Measurements from ENCODE around the gene OR4K5. TPM values are rescaled to one million over a fixed set of nuclear protein-coding genes. Genes with fewer than 3 reads are reported as not detected.

Gene OR4K5, protein sequence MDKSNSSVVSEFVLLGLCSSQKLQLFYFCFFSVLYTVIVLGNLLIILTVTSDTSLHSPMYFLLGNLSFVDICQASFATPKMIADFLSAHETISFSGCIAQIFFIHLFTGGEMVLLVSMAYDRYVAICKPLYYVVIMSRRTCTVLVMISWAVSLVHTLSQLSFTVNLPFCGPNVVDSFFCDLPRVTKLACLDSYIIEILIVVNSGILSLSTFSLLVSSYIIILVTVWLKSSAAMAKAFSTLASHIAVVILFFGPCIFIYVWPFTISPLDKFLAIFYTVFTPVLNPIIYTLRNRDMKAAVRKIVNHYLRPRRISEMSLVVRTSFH
- total RNA-seq (not detected), polyA plus RNA-seq (not detected)
- long read RNA-seq, donor 1: 0 reads
- long read RNA-seq, donor 2: 0 reads
- long read RNA-seq, donor 3: 0 reads
- long read RNA-seq, donor 4: 0 reads

DNA sequence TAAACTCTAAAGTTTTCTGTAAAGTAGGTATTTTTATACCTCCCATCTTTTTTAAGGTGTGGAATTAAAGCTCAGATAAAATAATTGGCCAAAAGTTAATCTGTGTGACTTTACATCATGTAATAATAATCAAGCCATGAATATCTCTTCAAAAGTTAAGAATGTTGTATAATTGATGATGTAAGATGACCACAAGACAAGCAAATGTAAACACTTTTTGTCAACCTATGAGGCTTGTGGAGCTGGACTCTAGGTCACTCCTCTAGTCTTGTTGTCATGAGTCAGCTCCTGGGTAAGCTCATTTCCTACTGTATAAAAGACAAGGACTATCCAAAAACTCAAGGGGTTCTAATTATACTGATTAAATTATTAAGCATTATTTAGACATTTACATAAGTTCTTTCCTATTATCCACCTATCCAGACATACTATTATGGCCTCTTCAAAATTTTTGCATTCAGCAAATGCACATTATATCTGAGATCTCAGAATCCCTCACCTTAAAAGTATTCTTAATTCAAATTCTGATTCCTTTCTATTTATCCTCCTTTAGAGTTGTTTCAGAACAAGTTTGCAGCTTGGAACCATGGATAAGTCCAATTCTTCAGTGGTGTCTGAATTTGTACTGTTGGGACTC is at the start of gene OR4K5:
Gene OR4K5, plus strand, starts transcription at position 587 of the 637 bp plus-strand sequence. Its CDS starts 0 bp downstream, at position 587.
- Histone ChIP-seq H3K4me3 (ENCODE audit: low read length) (no peak within 1 kb of the TSS), H3K27ac (ENCODE audit: low read length) (no peak within 1 kb of the TSS), H3K27me3 (ENCODE audit: control insufficient read depth, insufficient read depth) (no peaks in the 10 kb centered on the region), H3K4me1 (ENCODE audit: control insufficient read depth, insufficient read depth, low read length) (no peaks in the 10 kb centered on the region), H3K9me3 (ENCODE audit: control insufficient read depth, low read length) (no peaks in the 10 kb centered on the region)
- intact Hi-C loops (cut with DNase I): no loop called here
- DNase-seq (no peak), ATAC-seq (no peak)

DNA sequence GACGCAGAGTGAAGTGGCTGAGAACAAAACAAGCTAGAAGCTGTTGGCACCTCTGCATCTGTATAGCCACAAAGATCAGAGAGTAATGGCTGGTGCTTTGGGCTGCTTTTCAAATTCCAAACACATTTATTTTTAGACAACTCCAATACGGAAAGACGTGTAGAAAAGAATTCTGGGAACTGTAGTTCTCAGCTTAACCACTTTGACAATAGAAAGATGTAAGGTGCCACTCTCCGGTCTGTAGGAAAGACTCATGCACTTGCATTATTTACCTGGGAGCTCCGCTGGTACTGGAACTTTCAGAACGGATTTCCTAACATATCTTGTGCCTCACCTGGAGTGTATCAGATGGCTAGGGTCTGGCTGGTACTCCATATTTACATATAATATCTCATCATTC is 47.2 kb upstream of the OR4K5 start:
- no peaks in the 10 kb centered on the region for H3K27me3 ChIP-seq (ENCODE audit: control insufficient read depth, insufficient read depth)
- no peak overlapping the region for H3K27ac ChIP-seq (ENCODE audit: low read length)
- intact Hi-C loops (cut with DNase I): no loop called here
- DNase-seq: no peak
- no peak overlapping the region for H3K4me3 ChIP-seq (ENCODE audit: low read length)
- no peaks in the 10 kb centered on the region for H3K4me1 ChIP-seq (ENCODE audit: control insufficient read depth, insufficient read depth, low read length)
- WGBS: 22% methylated on average over 6 of the region's 6 CpGs
- no peak for ATAC-seq
- H3K9me3 ChIP-seq (ENCODE audit: control insufficient read depth, low read length): no peaks in the 10 kb centered on the region

DNA sequence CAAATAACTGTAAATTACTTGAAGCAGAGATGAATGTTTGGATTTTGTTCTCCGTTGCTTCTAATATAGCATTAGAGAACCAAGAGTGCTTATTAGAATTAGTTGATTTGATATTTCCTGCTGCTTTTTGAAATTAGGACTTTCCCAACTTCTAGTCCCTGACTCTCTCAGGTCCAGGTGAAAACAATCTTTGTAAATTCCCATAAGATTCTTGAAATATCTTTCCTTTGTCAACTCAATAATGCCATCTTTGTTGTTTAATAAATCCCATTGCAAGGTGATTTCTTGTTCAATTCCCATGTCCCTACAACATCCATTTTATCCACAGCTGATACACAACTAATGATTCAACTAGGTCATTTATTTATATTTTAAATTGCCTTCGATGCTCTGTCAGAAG is 45.6 kb upstream of the OR4K5 start, which contains the start of gene OR4K2:
Gene OR4K2, plus strand, starts transcription at position 301 of the 400 bp plus-strand sequence. CDS start 1,126 bp downstream, outside the sequence.
- ATAC-seq: no peak
- Histone ChIP-seq H3K9me3 (ENCODE audit: control insufficient read depth, low read length) (no peaks in the 10 kb centered on the region), H3K4me3 (ENCODE audit: low read length) (no peak within 1 kb of the TSS), H3K27me3 (ENCODE audit: control insufficient read depth, insufficient read depth) (no peaks in the 10 kb centered on the region), H3K27ac (ENCODE audit: low read length) (no peak within 1 kb of the TSS), H3K4me1 (ENCODE audit: control insufficient read depth, insufficient read depth, low read length) (no peaks in the 10 kb centered on the region)
- intact Hi-C loops (cut with DNase I): no loop called here
- DNase-seq: no peak
- 52% methylated on average over 2 of the region's 2 CpGs for WGBS

DNA sequence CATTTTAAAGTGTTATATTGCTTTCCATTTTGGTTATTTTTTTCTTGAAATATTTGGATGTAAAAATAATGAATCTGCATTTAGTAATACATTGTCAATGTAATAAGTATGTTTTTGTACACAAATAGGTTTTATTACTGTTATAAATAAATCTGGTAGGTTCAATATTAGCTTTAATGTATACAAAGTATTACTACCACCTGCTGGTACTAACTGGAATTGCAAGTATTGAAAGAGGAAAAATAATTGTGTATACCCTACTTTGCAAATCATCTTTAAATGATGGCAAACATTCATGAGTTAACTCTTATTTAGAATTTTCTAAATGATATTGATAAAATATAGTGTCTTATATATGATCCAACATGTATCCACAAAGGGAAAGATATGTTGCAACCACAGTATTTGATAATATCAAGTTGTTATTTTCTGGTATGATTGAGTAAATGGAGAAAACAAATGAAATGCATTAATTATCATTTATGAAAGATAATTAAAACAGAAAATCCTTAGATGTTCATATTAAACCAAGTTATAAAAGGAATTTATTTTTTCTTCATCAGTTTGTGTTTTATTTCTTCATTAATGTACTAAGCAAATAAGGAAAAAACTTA is 42.3 kb upstream of the OR4K5 start:
- Histone ChIP-seq H3K9me3 (ENCODE audit: control insufficient read depth, low read length) (no peaks in the 10 kb centered on the region), H3K27me3 (ENCODE audit: control insufficient read depth, insufficient read depth) (no peaks in the 10 kb centered on the region), H3K4me3 (ENCODE audit: low read length) (no peak overlapping the region), H3K27ac (ENCODE audit: low read length) (no peak overlapping the region), H3K4me1 (ENCODE audit: control insufficient read depth, insufficient read depth, low read length) (no peaks in the 10 kb centered on the region)
- DNase-seq: no peak
- ATAC-seq: no peak
- intact Hi-C loops (cut with DNase I): no loop called here

DNA sequence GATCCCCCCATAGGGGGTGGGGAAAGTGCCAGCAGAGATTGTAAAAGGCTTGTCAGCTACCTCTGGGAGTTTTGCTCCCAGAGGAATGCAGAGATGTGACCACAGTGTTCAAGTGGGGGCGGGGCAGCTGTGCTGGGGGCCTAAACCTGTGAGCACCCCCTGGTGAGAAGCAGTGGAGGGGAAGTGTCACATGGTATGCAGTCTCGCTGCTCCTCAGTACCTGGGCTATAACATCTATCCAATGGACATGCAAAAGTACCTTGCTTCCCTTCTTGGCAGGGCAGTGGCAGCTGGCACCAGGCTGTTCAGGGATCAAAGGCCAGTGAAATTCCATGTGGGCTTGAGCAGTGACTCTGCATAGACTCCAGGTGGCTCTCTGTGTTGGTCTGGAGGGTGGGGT is 25.1 kb upstream of the OR4K5 start:
- DNase-seq: no peak
- 42% methylated on average over 2 of the region's 2 CpGs for WGBS
- peaks cover 4% of the 10 kb centered on the region for H3K9me3 ChIP-seq (ENCODE audit: control insufficient read depth, low read length)

DNA sequence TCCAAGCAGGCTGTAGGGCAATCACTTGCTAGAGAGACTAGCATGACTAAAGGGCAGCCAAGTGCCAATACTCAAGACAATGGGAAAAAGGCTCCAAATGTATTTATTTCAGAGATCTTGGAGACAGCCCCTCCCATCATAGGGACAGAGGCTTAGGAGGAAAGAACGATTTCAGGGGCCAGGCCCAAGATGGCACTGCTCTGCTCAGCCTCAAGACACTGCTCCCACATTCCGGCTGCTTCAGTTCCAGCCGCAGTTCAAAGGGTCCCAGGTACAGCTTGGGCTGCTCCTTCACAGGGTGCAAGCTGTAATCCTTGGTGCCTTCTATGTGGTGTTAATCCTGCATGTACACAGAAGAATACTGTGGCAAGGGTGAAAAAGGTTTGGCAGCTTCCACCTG is 19.4 kb upstream of the OR4K5 start:
- DNase-seq: no peak
- Histone ChIP-seq H3K4me1 (ENCODE audit: control insufficient read depth, insufficient read depth, low read length) (no peaks in the 10 kb centered on the region), H3K27ac (ENCODE audit: low read length) (no peak overlapping the region), H3K4me3 (ENCODE audit: low read length) (no peak overlapping the region), H3K9me3 (ENCODE audit: control insufficient read depth, low read length) (peaks cover 2% of the 10 kb centered on the region), H3K27me3 (ENCODE audit: control insufficient read depth, insufficient read depth) (no peaks in the 10 kb centered on the region)
- 64% methylated on average over 3 of the region's 3 CpGs for WGBS
- intact Hi-C loops (cut with DNase I): no loop called here
- no peak for ATAC-seq

More for the DNA sequence above, 25.1 kb upstream of the OR4K5 start:
- ATAC-seq: peak in 1 of 2 donors; percentile 36
- intact Hi-C loops (cut with DNase I): no loop called here
- H3K4me1 ChIP-seq (ENCODE audit: control insufficient read depth, insufficient read depth, low read length): no peaks in the 10 kb centered on the region
- no peak overlapping the region for H3K27ac ChIP-seq (ENCODE audit: low read length)
- H3K4me3 ChIP-seq (ENCODE audit: low read length): no peak overlapping the region
- H3K27me3 ChIP-seq (ENCODE audit: control insufficient read depth, insufficient read depth): no peaks in the 10 kb centered on the region

DNA sequence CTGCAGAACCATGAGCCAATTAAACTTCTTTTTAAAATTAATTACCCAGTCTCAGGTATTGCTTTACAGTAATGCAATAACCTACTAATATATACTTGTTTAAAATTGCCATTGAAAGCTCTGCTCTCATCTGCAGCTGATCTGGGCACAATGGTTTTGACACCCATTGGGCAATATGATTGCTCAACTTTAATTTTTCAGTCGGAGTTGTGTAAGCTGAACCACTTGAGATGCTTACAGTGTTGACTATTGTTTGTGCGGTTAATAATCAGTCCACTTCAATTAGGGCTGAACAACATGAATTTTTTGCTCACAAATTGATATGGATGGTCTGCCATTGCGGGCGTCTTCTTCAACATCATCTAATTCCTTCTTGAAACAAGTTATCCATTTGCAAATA is 18.0 kb upstream of the OR4K5 start:
- Histone ChIP-seq H3K27ac (ENCODE audit: low read length) (no peak overlapping the region), H3K9me3 (ENCODE audit: control insufficient read depth, low read length) (peaks cover 2% of the 10 kb centered on the region), H3K4me1 (ENCODE audit: control insufficient read depth, insufficient read depth, low read length) (no peaks in the 10 kb centered on the region), H3K27me3 (ENCODE audit: control insufficient read depth, insufficient read depth) (no peaks in the 10 kb centered on the region), H3K4me3 (ENCODE audit: low read length) (no peak overlapping the region)
- intact Hi-C loops (cut with DNase I): no loop called here
- DNase-seq: no peak
- no peak for ATAC-seq
- WGBS: 80% methylated on average over 4 of the region's 4 CpGs

DNA sequence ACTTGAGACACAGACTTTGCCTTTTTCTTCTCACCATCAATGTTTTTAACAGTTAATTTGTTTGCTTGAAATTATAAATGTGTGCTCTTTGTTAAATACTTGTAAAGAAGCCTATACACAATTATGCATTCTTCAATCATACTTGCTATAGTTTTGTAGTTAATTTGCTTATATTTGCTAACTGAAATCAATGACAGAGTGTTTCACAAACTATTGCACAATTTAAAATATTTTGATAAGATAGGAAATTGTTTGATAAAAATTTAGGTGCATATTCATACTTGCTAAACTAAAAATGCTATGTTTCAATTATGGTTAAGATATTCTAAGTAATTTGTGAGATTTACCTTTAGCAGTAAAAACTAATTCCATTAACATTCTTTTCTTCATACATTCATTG is 13.7 kb upstream of the OR4K5 start:
- no peaks in the 10 kb centered on the region for H3K27me3 ChIP-seq (ENCODE audit: control insufficient read depth, insufficient read depth)
- no peaks in the 10 kb centered on the region for H3K9me3 ChIP-seq (ENCODE audit: control insufficient read depth, low read length)
- no peak for DNase-seq
- ATAC-seq: no peak
- intact Hi-C loops (cut with DNase I): no loop called here
- no peak overlapping the region for H3K4me3 ChIP-seq (ENCODE audit: low read length)
- no peak overlapping the region for H3K27ac ChIP-seq (ENCODE audit: low read length)
- H3K4me1 ChIP-seq (ENCODE audit: control insufficient read depth, insufficient read depth, low read length): no peaks in the 10 kb centered on the region

DNA sequence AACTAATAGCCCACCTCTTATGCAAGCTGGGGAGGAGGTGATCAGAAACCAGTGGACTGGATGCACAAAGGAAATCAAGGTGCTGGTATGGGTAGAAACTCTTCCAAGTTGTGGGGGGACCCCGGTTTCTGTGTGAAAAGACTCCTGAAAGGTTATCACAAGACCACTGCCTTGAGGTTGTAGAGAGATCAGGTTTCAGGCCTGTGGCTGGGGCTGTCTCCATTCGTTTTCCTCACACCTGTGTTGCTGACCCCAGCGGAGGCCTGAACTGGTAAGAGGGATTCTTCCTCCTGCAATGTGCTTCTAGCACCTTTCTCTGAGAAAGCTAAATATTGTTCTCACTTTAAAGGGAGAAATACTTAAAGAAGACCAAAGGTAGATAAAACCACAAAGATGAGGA is 9.3 kb upstream of the OR4K5 start:
- Histone ChIP-seq H3K9me3 (ENCODE audit: control insufficient read depth, low read length) (no peaks in the 10 kb centered on the region), H3K4me3 (ENCODE audit: low read length) (no peak overlapping the region), H3K27ac (ENCODE audit: low read length) (no peak overlapping the region), H3K4me1 (ENCODE audit: control insufficient read depth, insufficient read depth, low read length) (no peaks in the 10 kb centered on the region), H3K27me3 (ENCODE audit: control insufficient read depth, insufficient read depth) (no peaks in the 10 kb centered on the region)
- intact Hi-C loops (cut with DNase I): no loop called here
- ATAC-seq: no peak
- no peak for DNase-seq
- WGBS: 41% methylated on average over 3 of the region's 3 CpGs

DNA sequence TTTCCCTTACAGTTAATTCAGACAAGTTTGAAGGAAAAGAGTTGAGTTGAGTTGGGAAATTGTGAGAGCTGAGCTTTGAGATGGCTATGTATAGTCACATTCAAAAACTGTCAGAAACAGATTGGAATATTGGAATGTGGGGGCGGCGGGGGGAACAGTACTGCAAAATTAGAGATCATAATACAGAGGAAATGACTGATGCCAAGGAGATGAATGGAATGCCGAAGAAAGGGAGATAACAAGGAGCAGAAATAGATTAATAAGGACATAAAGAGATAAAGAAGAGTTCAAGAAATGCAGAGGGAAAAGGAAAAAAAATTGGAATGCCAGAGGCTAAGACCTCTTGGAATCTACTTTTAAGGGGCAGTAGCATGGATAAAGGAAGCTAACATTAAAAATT is 3.2 kb upstream of the OR4K5 start:
- no peak overlapping the region for H3K4me3 ChIP-seq (ENCODE audit: low read length)
- no peak for ATAC-seq
- intact Hi-C loops (cut with DNase I): no loop called here
- no peaks in the 10 kb centered on the region for H3K9me3 ChIP-seq (ENCODE audit: control insufficient read depth, low read length)
- no peak for DNase-seq
- H3K4me1 ChIP-seq (ENCODE audit: control insufficient read depth, insufficient read depth, low read length): no peaks in the 10 kb centered on the region
- no peak overlapping the region for H3K27ac ChIP-seq (ENCODE audit: low read length)
- WGBS: 59% methylated on average over 3 of the region's 3 CpGs
- H3K27me3 ChIP-seq (ENCODE audit: control insufficient read depth, insufficient read depth): no peaks in the 10 kb centered on the region

DNA sequence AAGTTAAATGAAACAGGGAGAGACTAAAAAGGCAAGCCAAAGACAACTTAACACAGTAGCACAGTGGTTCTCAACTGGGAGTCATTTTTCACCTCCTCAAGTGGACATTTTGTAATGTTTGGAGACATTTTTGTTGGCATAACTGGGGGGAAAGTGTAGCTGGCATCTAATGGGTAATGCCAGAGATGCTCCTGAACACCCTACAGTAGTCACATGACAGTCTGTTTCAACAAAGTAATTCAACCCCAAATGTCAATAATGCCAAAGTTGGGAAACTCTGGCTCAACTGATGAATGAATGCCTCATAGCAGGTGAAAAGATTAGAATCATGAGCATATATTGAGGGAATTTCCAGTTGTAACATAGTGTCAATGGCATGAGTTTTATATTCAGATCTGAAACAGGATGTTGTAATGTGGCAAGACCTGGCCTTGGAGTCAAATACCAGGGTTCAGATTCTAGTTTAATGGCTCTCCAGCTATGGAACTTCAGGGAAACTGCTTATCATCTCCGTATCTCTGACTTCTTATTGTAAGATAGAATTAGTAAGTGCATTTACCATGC is 2.4 kb upstream of the OR4K5 start:
- no peaks in the 10 kb centered on the region for H3K27me3 ChIP-seq (ENCODE audit: control insufficient read depth, insufficient read depth)
- intact Hi-C loops (cut with DNase I): no loop called here
- 59% methylated on average over 1 of the region's 1 CpG for WGBS
- DNase-seq: no peak
- ATAC-seq: no peak
- H3K27ac ChIP-seq (ENCODE audit: low read length): no peak overlapping the region
- H3K9me3 ChIP-seq (ENCODE audit: control insufficient read depth, low read length): no peaks in the 10 kb centered on the region
- H3K4me3 ChIP-seq (ENCODE audit: low read length): no peak overlapping the region
- no peaks in the 10 kb centered on the region for H3K4me1 ChIP-seq (ENCODE audit: control insufficient read depth, insufficient read depth, low read length)
